ENCODE measurements around the gene PJA2.
"Not testable (repeated sequence)": the region's sequence is repeated elsewhere in the genome, so short reads cannot be mapped to it uniquely, and the experiment has no call there.

The PJA2 gene

DNA sequence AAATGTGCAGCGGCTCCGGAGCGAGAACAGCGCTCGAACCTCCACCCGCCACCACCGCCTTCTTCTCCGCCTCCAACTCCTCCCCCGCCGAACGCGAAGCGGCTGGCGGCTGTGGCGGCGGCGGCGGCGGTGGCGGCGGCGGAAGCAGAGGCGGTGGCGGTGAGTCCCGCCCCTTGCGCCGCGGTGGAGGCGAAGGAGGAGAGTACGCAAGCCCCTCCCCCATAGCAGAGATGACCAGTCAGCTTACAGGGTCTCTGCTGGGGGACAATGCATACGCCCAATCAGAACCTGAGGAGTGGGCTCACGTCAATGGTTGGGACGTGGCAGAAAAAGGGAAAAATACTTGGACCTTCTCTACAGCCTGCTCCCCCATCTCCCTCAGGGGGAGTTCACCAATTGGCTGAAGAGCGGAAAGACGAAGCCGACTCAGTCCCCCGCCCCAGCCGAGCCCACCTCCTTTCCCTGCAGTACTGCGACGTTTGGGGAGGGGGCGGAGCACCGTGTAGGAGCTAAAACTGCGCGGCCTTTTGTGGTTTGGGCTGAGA, at the start of gene PJA2:
PJA2 (minus strand) TSS at position 131 of the 545 bp plus-strand sequence. CDS start 26,541 bp downstream, outside the sequence.
- peak; percentile 98 to 99 for DNase-seq

DNA sequence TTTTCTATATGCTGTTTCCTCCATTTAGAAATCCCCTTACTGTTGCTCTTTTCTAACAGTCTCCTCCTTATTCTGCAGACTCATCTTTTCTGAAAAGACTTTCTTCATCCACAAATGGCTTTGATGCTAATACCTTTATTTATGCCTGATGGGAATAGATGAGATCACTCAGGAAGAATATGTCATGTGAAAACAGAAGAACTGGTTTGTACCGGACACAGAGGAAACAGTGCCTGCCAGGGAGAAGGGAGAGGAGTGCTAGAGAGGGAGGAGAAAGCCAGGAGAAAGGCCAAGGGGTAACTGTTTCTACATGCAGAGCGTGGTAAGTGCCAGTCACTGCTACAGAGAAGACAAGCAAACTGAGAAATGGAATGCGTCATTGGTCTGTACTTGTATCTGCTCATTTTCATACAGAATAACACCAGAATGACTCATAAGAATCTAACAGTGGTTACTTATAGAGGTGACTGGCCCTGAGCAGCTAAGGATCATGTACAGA, 45.9 kb upstream of the PJA2 start:
- DNase-seq, result peak; percentile 60 to 79

- DNase-seq, result peak in 1 of 2 experiments; percentile 6
Observed at GRCh38 chr5:109454731-109455505, 45.1 kb upstream of the PJA2 start.

DNA sequence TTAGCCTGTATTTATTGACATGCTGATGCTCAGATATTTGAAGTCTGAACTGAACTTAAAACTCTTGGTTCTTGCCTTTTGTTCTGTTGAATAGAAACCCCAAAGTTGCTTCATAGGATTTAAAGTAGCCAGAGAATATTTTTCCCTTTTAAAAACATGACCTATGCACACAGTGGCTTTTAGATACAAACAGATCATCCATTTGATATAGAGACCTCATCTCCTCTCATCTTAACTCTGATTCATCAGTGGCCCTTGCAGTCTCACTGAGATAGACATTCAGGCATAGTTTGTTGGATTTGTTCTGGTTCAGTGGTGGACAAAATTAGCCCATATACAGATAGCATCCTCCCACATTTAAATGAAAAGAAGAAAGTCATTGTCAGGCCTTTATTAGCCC, 43.5 kb upstream of the PJA2 start:
- no peak for DNase-seq

DNA sequence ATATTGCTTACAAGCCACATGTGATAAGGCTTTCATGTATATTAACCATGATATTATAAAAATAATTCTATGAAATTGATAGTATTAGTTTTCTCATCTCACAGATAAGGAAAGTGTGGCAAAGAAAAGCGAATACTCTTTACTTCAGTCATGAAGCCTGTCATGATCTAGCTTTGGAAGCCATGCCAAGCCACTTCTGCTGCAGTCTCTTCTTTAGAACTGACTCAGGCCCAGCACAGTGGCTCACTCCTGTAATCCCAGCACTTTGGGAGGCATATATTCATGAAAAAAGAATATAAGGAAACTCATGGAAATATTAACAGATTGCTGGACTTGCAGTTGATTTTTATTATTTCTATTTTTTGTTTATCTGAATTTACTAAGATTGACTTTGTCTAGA, 42.9 kb upstream of the PJA2 start:
- DNase-seq, result peak in 1 of 2 experiments; percentile 39

DNA sequence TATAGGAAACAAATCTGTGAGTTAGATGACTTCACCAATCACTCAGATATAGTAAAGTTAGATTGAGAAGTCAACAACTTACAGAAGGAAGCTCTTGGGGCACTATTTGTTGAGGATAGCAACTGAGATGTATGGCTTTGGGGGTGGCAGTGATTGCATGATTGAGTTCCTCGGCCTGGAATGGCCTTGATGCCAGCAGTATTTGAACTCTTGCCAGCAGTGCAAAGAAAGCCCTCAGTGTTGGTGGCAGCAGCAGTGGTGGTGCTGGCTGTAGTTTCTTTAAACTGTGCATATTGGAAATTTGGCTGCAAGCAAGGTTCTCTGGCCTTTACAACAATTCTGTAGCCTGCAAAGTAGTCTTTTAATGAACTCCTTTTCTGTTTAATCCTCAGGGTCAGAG, 41.4 kb upstream of the PJA2 start:
- DNase-seq, result peak; percentile 81 to 95

GRCh38 chr5:109450129-109450877, 40.5 kb upstream of the PJA2 start:
- DNase-seq, result no peak

- peak in 1 of 2 experiments; percentile 34 for DNase-seq
Observed at GRCh38 chr5:109448838-109449237, 39.1 kb upstream of the PJA2 start.

GRCh38 chr5:109439590-109439989, 29.8 kb upstream of the PJA2 start:
- no peak for DNase-seq

DNA sequence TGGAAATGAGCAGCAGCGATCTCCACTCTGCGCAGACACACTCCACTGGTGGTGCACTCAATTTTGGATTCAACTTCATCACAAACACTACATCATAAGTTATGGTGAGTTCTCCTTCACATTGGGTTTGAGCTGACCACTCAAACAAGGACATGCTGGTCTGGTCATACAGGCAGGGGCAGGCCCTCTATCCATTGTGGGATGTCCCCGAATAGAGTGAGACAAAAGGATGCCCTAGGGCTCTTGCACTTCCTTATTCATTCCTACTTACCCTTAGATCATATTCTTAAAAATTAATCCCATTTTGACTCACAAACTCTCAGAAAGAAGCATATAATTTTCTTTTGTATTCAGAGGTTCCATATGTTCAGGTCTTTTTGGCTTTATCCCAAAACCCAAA, 16.3 kb upstream of the PJA2 start:
- DNase-seq, result no peak

DNA sequence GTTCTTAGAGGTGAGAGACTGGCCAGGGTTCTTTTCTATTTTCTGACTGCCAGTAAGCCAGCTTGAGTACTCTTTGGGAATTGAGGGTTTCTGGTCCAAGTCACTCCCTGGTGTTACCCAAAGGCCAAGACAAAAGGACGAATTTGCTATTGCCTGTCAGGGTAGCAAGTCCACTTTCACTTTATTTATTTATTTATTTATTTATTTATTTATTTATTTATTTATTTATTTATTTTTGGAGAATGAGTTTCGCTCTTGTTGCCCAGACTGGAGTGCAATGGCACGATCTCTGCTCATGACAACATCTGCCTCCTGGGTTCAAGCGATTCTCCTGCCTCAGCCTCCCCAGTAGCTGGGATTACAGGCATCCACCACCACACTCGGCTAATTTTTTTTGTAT, 15.7 kb upstream of the PJA2 start:
- DNase-seq, result not testable (repeated sequence)

DNA sequence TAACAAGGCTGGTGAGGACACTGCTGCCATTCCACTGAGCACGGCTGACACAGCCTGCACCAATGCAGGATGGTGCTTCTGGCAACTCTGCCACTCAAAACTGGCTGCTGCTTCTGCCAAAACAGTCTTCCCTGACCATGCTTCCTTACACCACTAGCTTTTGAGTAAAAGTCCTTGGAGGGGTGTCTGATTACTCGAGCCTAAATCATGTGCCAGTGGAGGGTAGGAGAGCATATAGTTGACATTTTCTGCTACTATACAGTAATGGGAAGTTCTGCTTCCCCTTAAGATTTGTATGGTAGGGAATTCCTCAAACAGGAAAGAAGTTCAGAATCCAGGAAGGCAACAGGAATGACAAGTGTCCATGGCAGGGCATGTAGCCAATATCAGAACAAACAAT, 12.2 kb upstream of the PJA2 start:
- peak in 1 of 2 experiments; percentile 58 for DNase-seq

- no peak for DNase-seq
Observed at GRCh38 chr5:109418712-109419352, 9.1 kb upstream of the PJA2 start.

DNA sequence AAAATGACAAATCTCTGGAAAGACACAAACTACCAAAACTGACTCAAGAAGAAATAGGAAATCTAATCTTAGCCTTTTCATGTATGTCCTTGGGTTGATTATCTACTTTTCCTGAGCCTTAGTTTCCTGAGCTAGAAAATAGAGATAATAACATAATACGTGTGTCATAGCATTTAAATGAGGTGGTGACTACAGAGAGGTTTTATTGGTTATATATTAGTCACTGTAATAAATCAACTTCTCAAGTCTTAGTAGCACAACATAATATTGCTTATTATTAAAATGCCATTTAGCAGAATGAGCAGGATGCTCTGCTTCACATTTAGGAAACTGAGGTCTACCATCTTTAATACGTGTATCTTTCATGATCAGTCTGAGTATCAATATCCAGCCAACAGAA, 7.1 kb upstream of the PJA2 start:
- DNase-seq, result no peak

GRCh38 chr5:109413921-109414461, 4.2 kb upstream of the PJA2 start:
- DNase-seq, result not testable (repeated sequence)

GRCh38 chr5:109413458-109413857, 3.7 kb upstream of the PJA2 start:
- peak; percentile 55 to 79 for DNase-seq

- DNase-seq, result peak in 1 of 2 experiments; percentile 37
Observed at GRCh38 chr5:109412981-109413402, 3.2 kb upstream of the PJA2 start.

- peak in 1 of 2 experiments; percentile 14 for DNase-seq
Observed at GRCh38 chr5:109411627-109412026, 1.9 kb upstream of the PJA2 start.

GRCh38 chr5:109411149-109411514, 1.4 kb upstream of the PJA2 start:
- DNase-seq, result no peak

- peak; percentile 50 to 64 for DNase-seq
Observed at GRCh38 chr5:109410389-109411148, 795 bp upstream of the PJA2 start.

GRCh38 chr5:109408991-109409843, 557 bp downstream of the PJA2 start:
- DNase-seq, result peak; percentile 44 to 70
